Measurements from ENCODE around the gene VIPAS39. TPM values are rescaled to one million over a fixed set of nuclear protein-coding genes. Genes with fewer than 3 reads are reported as not detected.

Gene VIPAS39
- total RNA-seq, 1 donor from 2014 or later, result 21.9 TPM

- H3K4me1 ChIP-seq, result peaks cover 13% of the 10 kb centered on the region
- no peak overlapping the region for H3K27ac ChIP-seq
- no peaks in the 10 kb centered on the region for H3K27me3 ChIP-seq
- no peaks in the 10 kb centered on the region for H3K36me3 ChIP-seq
- DNase-seq (ENCODE audit: extremely low spot score in 2 of 2), result no peak
- H3K4me3 ChIP-seq, result peak overlapping the region; percentile 51 to 52
- no peaks in the 10 kb centered on the region for H3K9me3 ChIP-seq
- intact Hi-C loops (cut with DNase I), result no loop called here
- TF ChIP-seq CTCF (IDR thresholded peaks at IDR 0.05), result no peak
Measured at GRCh38 chr14:77498984-77499527, 41.7 kb upstream of the VIPAS39 start.

GRCh38 chr14:77498120-77498979, 40.9 kb upstream of the VIPAS39 start, which contains the start of gene ISM2:
Gene ISM2 (minus strand): TSS chr14:77498816. CDS start chr14:77498793, 23 bp downstream.
- DNase-seq (ENCODE audit: extremely low spot score in 2 of 2), result no peak
- intact Hi-C loops (cut with DNase I), result no loop called here
- Histone ChIP-seq H3K36me3 (no peaks in the 10 kb centered on the region), H3K4me3 (peak within 1 kb of the TSS; percentile 51 to 52), H3K27me3 (no peaks in the 10 kb centered on the region), H3K27ac (no peak within 1 kb of the TSS), H3K9me3 (no peaks in the 10 kb centered on the region), H3K4me1 (peaks cover 13% of the 10 kb centered on the region)
- TF ChIP-seq CTCF (IDR thresholded peaks at IDR 0.05) (no peak), POLR2AphosphoS5 (IDR thresholded peaks at IDR 0.05; ENCODE audit: insufficient read depth in 1 of 2, low read depth in 1 of 2) (no peak), POLR2A (IDR thresholded peaks at IDR 0.05) (no peak)

GRCh38 chr14:77495334-77495733, 37.9 kb upstream of the VIPAS39 start:
- H3K27me3 ChIP-seq, result no peaks in the 10 kb centered on the region
- DNase-seq (ENCODE audit: extremely low spot score in 2 of 2), result no peak
- no peak for TF ChIP-seq POLR2A (IDR thresholded peaks at IDR 0.05)
- TF ChIP-seq CTCF (IDR thresholded peaks at IDR 0.05), result no peak

GRCh38 chr14:77491056-77491455, 33.7 kb upstream of the VIPAS39 start:
- Histone ChIP-seq H3K4me3 (no peak overlapping the region), H3K27ac (no peak overlapping the region), H3K36me3 (no peaks in the 10 kb centered on the region), H3K9me3 (no peaks in the 10 kb centered on the region), H3K27me3 (no peaks in the 10 kb centered on the region), H3K4me1 (no peaks in the 10 kb centered on the region)
- intact Hi-C loops (cut with DNase I), result no loop called here
- TF ChIP-seq CTCF (IDR thresholded peaks at IDR 0.05), result no peak
- no peak for TF ChIP-seq POLR2A (IDR thresholded peaks at IDR 0.05)
- no peak for DNase-seq (ENCODE audit: extremely low spot score in 2 of 2)

More at GRCh38 chr14:77495334-77495733, 37.9 kb upstream of the VIPAS39 start:
- H3K27ac ChIP-seq, result no peak overlapping the region
- intact Hi-C loops (cut with DNase I), result no loop called here
- H3K4me1 ChIP-seq, result peaks cover 13% of the 10 kb centered on the region
- no peaks in the 10 kb centered on the region for H3K9me3 ChIP-seq
- H3K4me3 ChIP-seq, result no peak overlapping the region
- no peaks in the 10 kb centered on the region for H3K36me3 ChIP-seq

GRCh38 chr14:77490347-77490986, 33.1 kb upstream of the VIPAS39 start:
- Histone ChIP-seq H3K4me3 (no peak overlapping the region), H3K4me1 (no peaks in the 10 kb centered on the region), H3K27me3 (no peaks in the 10 kb centered on the region), H3K27ac (no peak overlapping the region), H3K9me3 (no peaks in the 10 kb centered on the region), H3K36me3 (no peaks in the 10 kb centered on the region)
- TF ChIP-seq CTCF (IDR thresholded peaks at IDR 0.05), result no peak
- TF ChIP-seq POLR2AphosphoS5 (IDR thresholded peaks at IDR 0.05; ENCODE audit: insufficient read depth in 1 of 2, low read depth in 1 of 2), result no peak
- no peak for TF ChIP-seq POLR2A (IDR thresholded peaks at IDR 0.05)
- intact Hi-C loops (cut with DNase I), result no loop called here
- no peak for DNase-seq (ENCODE audit: extremely low spot score in 2 of 2)
